BLaER1 (cell line): Measurements from ENCODE around the gene CNTN5.

Experiments
- H3K27ac ChIP-seq: shearing (Covaris generic); formaldehyde crosslinking; 2 replicates; pipeline ENCODE4 v1.8.1; 2022
- H3K27me3 ChIP-seq: shearing (Covaris generic); formaldehyde crosslinking; 2 replicates; pipeline ENCODE4 v1.8.1; 2022
- H3K36me3 ChIP-seq: shearing (Covaris generic); formaldehyde crosslinking; 2 replicates; pipeline ENCODE4 v1.8.1; 2022
- H3K4me1 ChIP-seq: shearing (Covaris generic); formaldehyde crosslinking; 2 replicates; pipeline ENCODE4 v1.8.1; 2022
- H3K4me2 ChIP-seq: shearing (Covaris generic); formaldehyde crosslinking; 2 replicates; pipeline ENCODE4 v1.8.1; 2022
- H3K4me3 ChIP-seq: shearing (Covaris generic); formaldehyde crosslinking; 2 replicates; pipeline ENCODE4 v1.8.1; 2022
- H3K9ac ChIP-seq: shearing (Covaris generic); formaldehyde crosslinking; 2 replicates; pipeline ENCODE4 v1.8.1; 2022
- H3K9me3 ChIP-seq: shearing (Covaris generic); formaldehyde crosslinking; 2 replicates; pipeline ENCODE4 v1.8.1; 2022
- H4K20me1 ChIP-seq: shearing (Covaris generic); formaldehyde crosslinking; 2 replicates; pipeline ENCODE4 v1.8.1; 2022
- Cebpa-rat ChIP-seq: shearing (Covaris generic); IDR thresholded peaks from 2 replicates; pipeline ENCODE4 v1.8.1; 2022

The CNTN5 gene

DNA sequence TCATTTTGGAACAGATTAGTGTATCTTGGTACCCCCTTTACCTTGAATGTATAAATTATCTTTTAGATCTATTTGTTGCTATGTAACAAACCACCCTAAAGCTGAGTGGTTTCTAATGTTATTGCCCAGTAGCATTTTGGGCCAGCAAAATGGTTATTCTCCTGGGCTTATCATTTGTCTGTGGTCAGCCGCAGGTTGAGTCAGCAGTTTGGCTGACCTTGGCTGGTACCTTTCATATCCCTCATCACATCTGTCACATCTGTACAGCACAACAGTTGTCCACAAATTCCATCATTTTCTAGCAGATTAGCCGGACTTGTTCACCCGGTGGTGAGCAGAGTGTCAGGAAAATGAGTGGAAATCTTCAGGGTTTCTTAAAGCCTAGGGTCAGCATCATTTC lies 1077.8 kb downstream of the CNTN5 start:
- H3K27me3 ChIP-seq, result no peaks in the 10 kb centered on the region
- H3K9me3 ChIP-seq, result no peaks in the 10 kb centered on the region
- H3K4me2 ChIP-seq, result no peak overlapping the region
- no peak overlapping the region for H3K27ac ChIP-seq
- no peak overlapping the region for H3K9ac ChIP-seq
- no peaks in the 10 kb centered on the region for H4K20me1 ChIP-seq
- H3K4me3 ChIP-seq, result no peak overlapping the region
- H3K36me3 ChIP-seq, result no peaks in the 10 kb centered on the region
- TF ChIP-seq Cebpa-rat, result no peak
- no peaks in the 10 kb centered on the region for H3K4me1 ChIP-seq

DNA sequence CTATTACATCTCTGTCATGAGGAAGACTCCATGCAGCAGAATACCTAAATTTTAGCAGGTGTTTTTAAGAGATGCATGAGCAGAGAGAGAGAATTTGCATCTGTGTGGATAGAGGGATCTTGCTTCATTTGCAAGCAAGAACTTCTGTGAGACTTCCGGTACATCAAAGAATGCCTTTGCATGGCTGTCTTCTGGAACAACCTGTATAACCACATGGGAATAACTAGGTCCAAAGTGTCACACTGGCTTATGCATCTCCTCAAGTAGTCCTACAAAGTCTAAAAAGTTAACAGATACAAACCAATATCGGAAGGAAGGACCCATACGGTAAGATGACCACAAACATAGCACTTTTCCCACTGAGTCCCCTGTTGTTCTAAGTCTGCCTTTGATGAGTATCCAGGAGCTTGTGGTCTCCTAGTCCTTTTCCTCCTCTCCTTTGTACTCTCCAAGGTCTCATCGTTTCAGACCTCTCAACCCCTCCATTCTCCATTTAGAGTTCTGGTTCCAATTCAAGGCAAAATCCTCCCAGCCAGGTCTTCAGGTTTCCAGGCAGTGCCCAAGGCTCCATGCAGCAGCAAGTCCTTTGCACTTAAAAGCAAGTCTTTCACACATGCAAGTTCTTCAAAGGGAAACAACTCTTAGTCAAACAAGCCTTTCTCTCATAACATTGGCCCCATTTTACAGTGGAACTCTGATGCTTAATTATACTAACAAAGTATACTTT lies 1084.7 kb downstream of the CNTN5 start:
- no peaks in the 10 kb centered on the region for H3K9me3 ChIP-seq
- no peak overlapping the region for H3K4me3 ChIP-seq
- H3K4me1 ChIP-seq, result no peaks in the 10 kb centered on the region; the same call in 1 of the 2 replicates
- H3K27ac ChIP-seq, result no peak overlapping the region
- H3K9ac ChIP-seq, result no peak overlapping the region
- no peaks in the 10 kb centered on the region for H4K20me1 ChIP-seq
- no peak overlapping the region for H3K4me2 ChIP-seq
- H3K36me3 ChIP-seq, result no peaks in the 10 kb centered on the region
- no peaks in the 10 kb centered on the region for H3K27me3 ChIP-seq
- TF ChIP-seq Cebpa-rat, result no peak

DNA sequence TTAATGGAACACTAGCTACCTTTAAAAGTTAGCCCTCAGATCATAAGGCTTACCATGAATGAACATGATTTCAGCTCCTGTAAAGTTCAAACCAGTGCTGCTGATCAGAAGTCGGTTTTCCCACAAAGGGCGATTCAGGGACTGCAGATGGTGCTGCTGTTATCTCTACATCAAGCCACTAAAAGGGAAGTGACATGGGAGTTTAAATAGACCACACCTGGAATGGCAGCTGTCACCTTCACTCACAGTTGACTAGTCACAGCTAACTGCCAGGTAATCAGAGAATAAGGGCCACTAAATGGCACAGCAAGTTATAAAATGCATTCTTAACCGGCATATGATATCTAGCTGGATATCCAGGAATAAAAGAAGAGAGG lies 1085.2 kb downstream of the CNTN5 start:
- no peak overlapping the region for H3K27ac ChIP-seq
- H3K9me3 ChIP-seq, result no peaks in the 10 kb centered on the region
- H3K9ac ChIP-seq, result no peak overlapping the region
- H4K20me1 ChIP-seq, result no peaks in the 10 kb centered on the region
- H3K4me3 ChIP-seq, result no peak overlapping the region
- no peaks in the 10 kb centered on the region; the same call in 1 of the 2 replicates for H3K4me1 ChIP-seq
- no peak for TF ChIP-seq Cebpa-rat
- H3K27me3 ChIP-seq, result no peaks in the 10 kb centered on the region
- no peaks in the 10 kb centered on the region for H3K36me3 ChIP-seq
- H3K4me2 ChIP-seq, result no peak overlapping the region

DNA sequence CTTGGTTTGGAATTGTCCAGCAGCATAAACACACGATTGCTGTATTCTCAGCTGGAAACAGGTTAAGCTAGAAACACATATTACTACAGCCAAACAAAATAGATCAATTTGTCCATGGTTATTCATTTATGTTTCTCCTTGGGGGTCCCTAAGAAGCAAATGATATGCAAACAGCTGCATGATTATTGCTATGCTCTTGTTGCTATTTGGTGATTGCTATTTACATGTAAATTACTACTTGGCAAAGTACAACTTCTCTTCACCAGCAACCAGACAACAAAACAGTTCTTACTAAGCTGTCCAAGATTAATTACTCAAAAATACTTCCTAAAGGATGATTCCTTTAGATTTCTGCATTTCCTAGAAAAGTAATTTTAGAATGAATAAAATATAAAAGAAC lies 1098.4 kb downstream of the CNTN5 start:
- H3K9me3 ChIP-seq, result no peaks in the 10 kb centered on the region
- H3K27ac ChIP-seq, result no peak overlapping the region
- H3K9ac ChIP-seq, result no peak overlapping the region
- H3K36me3 ChIP-seq, result no peaks in the 10 kb centered on the region
- H3K4me3 ChIP-seq, result no peak overlapping the region
- H4K20me1 ChIP-seq, result no peaks in the 10 kb centered on the region
- no peaks in the 10 kb centered on the region for H3K4me1 ChIP-seq
- H3K4me2 ChIP-seq, result no peak overlapping the region
- TF ChIP-seq Cebpa-rat, result no peak
- H3K27me3 ChIP-seq, result no peaks in the 10 kb centered on the region

DNA sequence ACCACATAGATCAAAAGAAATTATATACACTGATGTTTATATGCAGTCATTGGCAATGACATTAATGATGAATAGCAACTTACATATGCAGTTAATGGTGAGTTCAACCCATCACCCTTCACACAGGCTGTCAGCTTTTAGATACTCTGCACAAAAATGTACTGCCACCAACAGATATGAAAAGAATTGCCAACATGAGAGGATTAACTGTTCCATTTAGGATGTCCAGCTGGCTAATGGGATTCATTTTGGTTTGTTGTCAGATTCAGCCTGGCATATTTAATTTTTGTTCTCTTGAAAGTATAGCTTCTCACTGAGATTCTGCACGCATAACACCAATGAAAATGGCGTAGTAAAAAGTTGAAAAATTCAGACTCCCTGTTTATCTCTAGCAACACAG lies 1112.4 kb downstream of the CNTN5 start:
- Histone ChIP-seq H3K27ac (no peak overlapping the region), H3K4me3 (no peak overlapping the region), H4K20me1 (no peaks in the 10 kb centered on the region), H3K9ac (no peak overlapping the region), H3K4me1 (no peaks in the 10 kb centered on the region), H3K36me3 (no peaks in the 10 kb centered on the region), H3K9me3 (no peaks in the 10 kb centered on the region), H3K27me3 (no peaks in the 10 kb centered on the region), H3K4me2 (no peak overlapping the region)
- TF ChIP-seq Cebpa-rat, result no peak

DNA sequence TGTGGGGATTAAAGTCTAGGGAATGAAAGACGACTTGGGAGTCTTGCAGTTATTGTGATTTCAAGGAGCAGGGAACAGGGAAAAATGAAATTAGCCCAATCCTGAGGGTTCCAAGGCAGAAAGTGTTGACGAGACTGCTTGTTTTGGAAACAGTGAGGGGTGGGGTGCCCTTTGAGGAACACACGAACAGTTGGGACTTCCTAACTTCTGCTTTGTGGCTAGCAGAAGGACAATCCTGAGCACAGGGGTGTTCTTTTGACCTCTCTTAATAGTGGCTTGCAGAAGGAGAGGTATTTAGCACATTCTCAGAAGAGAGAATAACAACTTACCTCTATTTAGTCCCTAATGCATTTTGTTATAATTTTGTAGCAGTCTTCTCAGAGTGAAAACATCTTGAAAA lies 1120.5 kb downstream of the CNTN5 start:
- no peak overlapping the region for H3K9ac ChIP-seq
- TF ChIP-seq Cebpa-rat, result no peak
- no peaks in the 10 kb centered on the region for H3K27me3 ChIP-seq
- no peaks in the 10 kb centered on the region for H3K4me1 ChIP-seq
- H4K20me1 ChIP-seq, result no peaks in the 10 kb centered on the region
- H3K4me3 ChIP-seq, result no peak overlapping the region
- no peaks in the 10 kb centered on the region for H3K36me3 ChIP-seq
- no peak overlapping the region for H3K27ac ChIP-seq
- H3K4me2 ChIP-seq, result no peak overlapping the region
- H3K9me3 ChIP-seq, result no peaks in the 10 kb centered on the region

DNA sequence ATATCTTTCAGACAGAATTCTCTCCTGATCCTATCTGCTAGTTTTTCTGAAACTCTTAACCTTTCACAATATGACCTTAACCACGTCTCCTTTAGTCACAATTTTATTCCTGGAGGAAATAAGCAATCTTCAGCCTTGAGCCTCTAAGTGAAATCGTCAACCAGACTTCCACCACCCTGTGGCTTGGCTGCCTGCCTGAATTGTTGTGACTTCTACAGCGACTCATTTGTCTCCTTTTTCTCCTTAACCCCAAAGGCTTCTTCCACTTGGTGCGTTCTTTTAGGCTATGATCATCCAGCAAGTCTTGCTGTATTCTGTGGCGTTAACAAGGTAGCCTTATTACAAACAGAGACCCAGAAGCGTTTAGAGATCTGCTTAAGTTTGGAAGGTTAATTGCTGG lies 1131.2 kb downstream of the CNTN5 start:
- Histone ChIP-seq H3K9ac (no peak overlapping the region), H3K27ac (no peak overlapping the region), H3K27me3 (no peaks in the 10 kb centered on the region), H3K4me3 (no peak overlapping the region), H3K4me2 (no peak overlapping the region), H3K36me3 (no peaks in the 10 kb centered on the region), H3K9me3 (no peaks in the 10 kb centered on the region), H4K20me1 (no peaks in the 10 kb centered on the region), H3K4me1 (no peaks in the 10 kb centered on the region)
- no peak for TF ChIP-seq Cebpa-rat

DNA sequence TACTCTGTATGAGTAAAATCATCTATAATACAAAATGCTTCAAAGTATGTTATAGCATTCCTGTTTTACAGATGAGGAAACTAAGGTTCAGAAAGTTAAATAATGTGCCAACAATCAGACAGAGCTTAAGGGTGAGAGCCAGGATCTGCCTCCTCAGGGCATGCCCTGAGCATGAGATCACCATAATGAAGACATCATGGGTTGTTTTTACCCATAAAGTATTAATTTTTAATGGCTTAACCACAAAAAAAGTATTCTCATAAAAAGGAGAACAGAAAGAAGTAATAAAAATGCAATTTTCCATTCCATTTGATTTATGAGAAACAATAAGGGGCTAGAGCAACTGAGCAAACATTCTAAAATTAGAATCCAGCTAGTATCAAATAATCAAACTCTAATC lies 1132.0 kb downstream of the CNTN5 start:
- no peak overlapping the region for H3K27ac ChIP-seq
- no peaks in the 10 kb centered on the region for H3K36me3 ChIP-seq
- no peaks in the 10 kb centered on the region for H4K20me1 ChIP-seq
- no peak overlapping the region for H3K4me2 ChIP-seq
- TF ChIP-seq Cebpa-rat, result no peak
- no peaks in the 10 kb centered on the region for H3K9me3 ChIP-seq
- no peak overlapping the region for H3K4me3 ChIP-seq
- no peaks in the 10 kb centered on the region for H3K4me1 ChIP-seq
- H3K9ac ChIP-seq, result no peak overlapping the region
- no peaks in the 10 kb centered on the region for H3K27me3 ChIP-seq

DNA sequence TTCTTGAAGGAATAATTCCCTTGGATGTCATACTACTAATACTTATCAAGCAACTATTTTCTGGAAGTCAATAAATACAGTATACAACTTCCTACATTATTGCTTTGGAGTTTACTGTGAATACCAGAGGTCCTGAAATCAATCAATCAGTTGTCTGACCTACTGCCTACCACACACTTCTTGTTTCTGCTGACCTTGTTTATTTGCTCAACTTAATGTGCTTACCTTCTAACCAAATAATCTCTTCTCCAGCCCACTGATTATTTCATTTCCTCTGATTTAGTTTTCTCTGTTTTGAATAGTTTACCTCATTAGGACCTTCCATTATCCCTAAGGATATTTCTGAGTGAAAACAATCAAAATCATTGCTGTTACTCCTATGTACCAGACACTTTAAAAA lies 1142.7 kb downstream of the CNTN5 start:
- Histone ChIP-seq H4K20me1 (no peaks in the 10 kb centered on the region), H3K27me3 (no peaks in the 10 kb centered on the region), H3K4me1 (no peaks in the 10 kb centered on the region), H3K4me2 (no peak overlapping the region), H3K9me3 (no peaks in the 10 kb centered on the region), H3K9ac (no peak overlapping the region), H3K36me3 (no peaks in the 10 kb centered on the region), H3K27ac (no peak overlapping the region), H3K4me3 (no peak overlapping the region)
- TF ChIP-seq Cebpa-rat, result no peak

DNA sequence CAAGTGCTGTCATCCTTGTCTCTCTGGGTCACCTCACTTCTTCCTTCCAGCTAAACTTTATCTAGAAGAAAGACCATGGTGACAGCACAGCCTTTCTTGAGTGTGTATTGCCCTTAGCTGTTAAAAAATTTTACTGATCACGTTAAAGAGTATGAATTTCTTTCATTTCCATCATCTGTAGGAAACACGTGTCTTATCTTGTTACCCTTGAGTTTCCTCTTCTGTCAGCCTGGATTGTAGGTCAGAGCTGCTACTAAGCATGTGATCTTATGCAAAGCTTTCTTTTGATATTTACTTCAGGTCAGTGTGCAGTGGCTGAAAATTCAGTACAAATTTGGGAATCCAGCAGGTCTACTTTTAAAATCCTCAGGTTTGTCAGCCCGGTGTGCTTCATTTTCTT lies 1154.1 kb downstream of the CNTN5 start:
- Histone ChIP-seq H3K9me3 (no peaks in the 10 kb centered on the region), H3K4me2 (no peak overlapping the region), H4K20me1 (no peaks in the 10 kb centered on the region), H3K27me3 (no peaks in the 10 kb centered on the region), H3K36me3 (no peaks in the 10 kb centered on the region), H3K4me3 (no peak overlapping the region), H3K27ac (no peak overlapping the region), H3K4me1 (no peaks in the 10 kb centered on the region), H3K9ac (no peak overlapping the region)
- TF ChIP-seq Cebpa-rat, result no peak

DNA sequence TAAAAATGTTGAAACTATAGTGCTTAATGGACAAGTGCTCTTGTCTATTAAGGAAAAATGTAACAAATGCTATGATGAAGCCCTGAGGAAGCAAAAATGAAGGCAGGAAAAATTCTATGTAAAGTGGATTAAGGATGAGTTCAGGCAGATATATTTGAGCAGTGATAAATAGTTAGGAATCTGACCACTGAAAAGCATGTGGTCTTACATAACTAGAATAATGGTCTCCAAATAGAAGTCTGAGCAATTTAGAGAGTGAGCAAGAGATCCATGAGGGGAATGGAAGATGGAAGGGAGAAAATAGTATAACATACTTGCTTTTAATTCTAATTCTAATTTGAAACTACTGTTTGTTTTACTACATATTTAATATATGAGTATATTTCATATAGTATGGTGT lies 1155.7 kb downstream of the CNTN5 start:
- TF ChIP-seq Cebpa-rat, result no peak
- H3K27me3 ChIP-seq, result no peaks in the 10 kb centered on the region

More for the DNA sequence above, 1155.7 kb downstream of the CNTN5 start:
- Histone ChIP-seq H3K9ac (no peak overlapping the region), H4K20me1 (no peaks in the 10 kb centered on the region), H3K36me3 (no peaks in the 10 kb centered on the region), H3K27ac (no peak overlapping the region), H3K4me2 (no peak overlapping the region), H3K4me3 (no peak overlapping the region), H3K4me1 (no peaks in the 10 kb centered on the region), H3K9me3 (no peaks in the 10 kb centered on the region)
